Measurements from ENCODE around the gene DYNC2I2.
"Not testable (repeated sequence)": the region's sequence is repeated elsewhere in the genome, so short reads cannot be mapped to it uniquely, and the experiment has no call there.

The DYNC2I2 gene

DNA sequence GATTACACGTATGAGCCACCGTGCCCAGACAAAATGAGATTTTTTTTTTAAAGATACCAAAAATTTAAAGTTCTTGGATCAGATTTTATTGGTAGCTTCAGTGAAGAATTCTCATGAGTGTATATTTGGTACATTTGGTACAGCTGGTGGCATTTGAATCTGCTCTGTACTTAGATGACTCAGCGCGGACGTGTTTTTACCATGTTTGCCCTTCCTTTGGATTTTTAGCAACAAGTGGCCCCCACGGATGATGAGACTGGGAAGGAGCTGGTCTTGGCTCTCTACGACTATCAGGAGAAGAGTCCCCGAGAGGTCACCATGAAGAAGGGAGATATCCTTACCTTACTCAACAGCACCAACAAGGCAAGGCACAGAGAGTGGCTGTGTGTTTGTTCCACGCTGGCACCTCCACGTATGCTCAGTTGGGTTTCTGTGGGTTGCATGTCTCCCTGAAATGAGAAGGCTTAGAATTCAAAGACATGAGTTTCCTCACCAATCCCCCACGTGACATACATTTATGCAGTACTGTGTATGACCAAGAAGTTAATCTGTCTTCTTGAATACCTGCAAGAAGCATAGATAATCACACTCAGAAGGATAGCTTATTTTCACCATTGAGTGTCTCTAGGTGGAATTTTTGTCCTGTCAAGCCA is 67.9 kb downstream of the DYNC2I2 start:
- FAIRE-seq: no peak
- no peak for DNase-seq (ENCODE audit: insufficient read length, low spot score)
- TF ChIP-seq CTCF (IDR thresholded peaks at IDR 0.05; ENCODE audit: insufficient read depth, missing control alignments): no peak

DNA sequence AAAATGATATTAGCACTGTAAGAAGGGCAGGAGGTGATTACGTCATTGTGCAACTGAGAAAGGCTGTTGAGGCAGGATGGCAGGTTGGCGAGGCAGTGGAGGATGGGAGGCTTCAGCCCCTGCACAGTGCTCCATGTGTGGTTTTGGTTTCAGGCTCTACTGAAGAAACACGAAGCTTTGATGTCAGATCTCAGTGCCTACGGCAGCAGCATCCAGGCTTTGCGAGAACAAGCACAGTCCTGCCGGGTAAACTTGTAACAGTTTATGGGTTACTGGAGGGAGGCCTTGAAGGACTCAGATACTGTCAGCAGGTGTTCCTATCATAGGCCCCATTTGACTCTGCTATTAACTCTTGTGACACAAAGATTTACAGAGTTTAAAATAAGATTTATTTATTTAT is 69.2 kb downstream of the DYNC2I2 start:
- DNase-seq (ENCODE audit: insufficient read length, low spot score): no peak
- FAIRE-seq: no peak
- TF ChIP-seq CTCF (IDR thresholded peaks at IDR 0.05; ENCODE audit: insufficient read depth, missing control alignments): no peak

- not testable (repeated sequence) for DNase-seq (ENCODE audit: insufficient read length, low spot score); FAIRE-seq
Measured at GRCh38 chr9:128586934-128587333, 69.7 kb downstream of the DYNC2I2 start.

DNA sequence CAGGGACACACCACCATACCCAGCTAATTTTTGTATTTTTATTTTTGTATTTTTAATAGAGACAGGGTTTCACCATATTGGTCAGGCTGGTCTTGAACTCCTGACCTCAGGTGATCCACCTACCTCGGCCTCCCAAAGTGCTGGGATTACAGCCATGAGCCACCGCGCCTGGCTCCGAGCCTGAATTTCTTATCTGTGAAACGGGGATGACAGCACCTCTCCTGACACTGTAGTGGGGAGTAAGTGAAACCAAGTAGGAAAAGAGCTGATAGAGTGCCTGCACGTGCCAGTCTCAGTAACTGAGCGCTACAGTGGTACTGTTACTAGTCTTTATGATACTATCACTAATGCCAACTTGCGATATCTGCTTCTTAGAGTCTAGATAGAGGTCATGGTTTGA is 71.5 kb downstream of the DYNC2I2 start:
- FAIRE-seq; DNase-seq (ENCODE audit: insufficient read length, low spot score): not testable (repeated sequence)
